ENCODE results near the gene UVRAG. TPM values are rescaled to one million over a fixed set of nuclear protein-coding genes. Genes with fewer than 3 reads are reported as not detected.

Gene UVRAG
- polyA plus RNA-seq, 1 donor (not counting 4 experiments of a cell fraction or from before 2014, with no cell fraction given), result 11.9 TPM

GRCh38 chr11:76095891-76096290, 280.9 kb downstream of the UVRAG start:
- no peaks in the 10 kb centered on the region for H4K20me1 ChIP-seq (ENCODE audit: control insufficient read depth, extremely low read depth, insufficient read depth, low read length)
- H3K27ac ChIP-seq (ENCODE audit: control insufficient read depth, insufficient read depth, low read length), result no peak overlapping the region
- no peaks in the 10 kb centered on the region for H3K36me3 ChIP-seq (ENCODE audit: control insufficient read depth in 2 of 2, extremely low read depth in 1 of 2, insufficient read depth in 2 of 2, low read length in 2 of 2)
- no peaks in the 10 kb centered on the region for H3K9me1 ChIP-seq (ENCODE audit: control insufficient read depth, extremely low read depth, insufficient read depth, low read length)
- no peaks in the 10 kb centered on the region for H3K27me3 ChIP-seq (ENCODE audit: control insufficient read depth, extremely low read depth, insufficient read depth, low read length)
- DNase-seq (ENCODE audit: low read depth, low spot score) (no peak), FAIRE-seq (no peak)
- H3K4me1 ChIP-seq (ENCODE audit: control insufficient read depth, extremely low read depth, insufficient read depth, low read length), result no peaks in the 10 kb centered on the region
- H3K4me2 ChIP-seq (ENCODE audit: control insufficient read depth, extremely low read depth, insufficient read depth, low read depth, low read length), result no peak overlapping the region
- no peaks in the 10 kb centered on the region for H3K79me2 ChIP-seq (ENCODE audit: control insufficient read depth, insufficient read depth, low read length)
- dilution Hi-C loops (cut with MboI; ENCODE audit: extremely low pct_ligation_motif_present, low sequenced_read_pairs), result no loop called here
- H2AFZ ChIP-seq (ENCODE audit: control insufficient read depth, low read length), result no peak overlapping the region
- TF ChIP-seq EZH2 (IDR thresholded peaks at IDR 0.05; ENCODE audit: low read length), result no peak
- TF ChIP-seq CTCF (optimal IDR thresholded peaks at IDR 0.05 in 1 of 3, IDR thresholded peaks at IDR 0.05 in 1 of 3, conservative IDR thresholded peaks at IDR 0.05 in 1 of 3; ENCODE audit: extremely low read depth in 1 of 3, insufficient read depth in 2 of 3, low read length in 3 of 3), result no peak
- H3K9me3 ChIP-seq (ENCODE audit: control insufficient read depth, low read depth, low read length), result no peaks in the 10 kb centered on the region
- H3K4me3 ChIP-seq (ENCODE audit: control insufficient read depth in 2 of 3, extremely low read depth in 1 of 3, insufficient read depth in 2 of 3, low read depth in 1 of 3, low read length in 3 of 3), result no peak overlapping the region
- no peak overlapping the region for H3K9ac ChIP-seq (ENCODE audit: control insufficient read depth, extremely low read depth, insufficient read depth, low read length)

GRCh38 chr11:76096552-76096951, 281.5 kb downstream of the UVRAG start:
- H4K20me1 ChIP-seq (ENCODE audit: control insufficient read depth, extremely low read depth, insufficient read depth, low read length), result no peaks in the 10 kb centered on the region

More at GRCh38 chr11:76096552-76096951, 281.5 kb downstream of the UVRAG start:
- Histone ChIP-seq H3K9me3 (ENCODE audit: control insufficient read depth, low read depth, low read length) (no peaks in the 10 kb centered on the region), H3K27ac (ENCODE audit: control insufficient read depth, insufficient read depth, low read length) (no peak overlapping the region), H3K27me3 (ENCODE audit: control insufficient read depth, extremely low read depth, insufficient read depth, low read length) (no peaks in the 10 kb centered on the region), H3K9me1 (ENCODE audit: control insufficient read depth, extremely low read depth, insufficient read depth, low read length) (no peaks in the 10 kb centered on the region), H3K4me2 (ENCODE audit: control insufficient read depth, extremely low read depth, insufficient read depth, low read depth, low read length) (no peak overlapping the region), H3K4me3 (ENCODE audit: control insufficient read depth in 2 of 3, extremely low read depth in 1 of 3, insufficient read depth in 2 of 3, low read depth in 1 of 3, low read length in 3 of 3) (no peak overlapping the region), H3K36me3 (ENCODE audit: control insufficient read depth in 2 of 2, extremely low read depth in 1 of 2, insufficient read depth in 2 of 2, low read length in 2 of 2) (no peaks in the 10 kb centered on the region), H2AFZ (ENCODE audit: control insufficient read depth, low read length) (no peak overlapping the region), H3K9ac (ENCODE audit: control insufficient read depth, extremely low read depth, insufficient read depth, low read length) (no peak overlapping the region), H3K79me2 (ENCODE audit: control insufficient read depth, insufficient read depth, low read length) (no peaks in the 10 kb centered on the region), H3K4me1 (ENCODE audit: control insufficient read depth, extremely low read depth, insufficient read depth, low read length) (no peaks in the 10 kb centered on the region)
- FAIRE-seq, result no peak
- dilution Hi-C loops (cut with MboI; ENCODE audit: extremely low pct_ligation_motif_present, low sequenced_read_pairs), result no loop called here
- no peak for DNase-seq (ENCODE audit: low read depth, low spot score)
- TF ChIP-seq CTCF (optimal IDR thresholded peaks at IDR 0.05 in 1 of 3, IDR thresholded peaks at IDR 0.05 in 1 of 3, conservative IDR thresholded peaks at IDR 0.05 in 1 of 3; ENCODE audit: extremely low read depth in 1 of 3, insufficient read depth in 2 of 3, low read length in 3 of 3) (no peak), EZH2 (IDR thresholded peaks at IDR 0.05; ENCODE audit: low read length) (no peak)
